Gastroesophageal sphincter (tissue), 3 donors: ENCODE measurements around the gene PPP6R3.

ENCODE experiments used
- CTCF ChIP-seq, 4 experiments: fragments of 200-600 bp in 2 of 4; fragments of 450-650 bp in 2 of 4; sonication (generic) in 1 of 4; IDR thresholded peaks; one replicate each; pipeline ENCODE4 v1.5.1; 2017 to 2019; ENCODE audit warnings: antibody characterized with exemption in 4 of 4, mild to moderate bottlenecking in 2 of 4, moderate library complexity in 2 of 4
- POLR2A ChIP-seq, 2 donors: fragments of 450-650 bp; IDR thresholded peaks; one replicate each; pipeline ENCODE4 v1.6.1; 2017; ENCODE audit warnings: antibody characterized with exemption in 2 of 2, mild to moderate bottlenecking in 2 of 2, moderate library complexity in 1 of 2
- POLR2AphosphoS5 ChIP-seq: sonication (generic); formaldehyde crosslinking; IDR thresholded peaks from one replicate; pipeline ENCODE4 v1.6.1; 2017; ENCODE audit warnings: antibody characterized with exemption

- TF ChIP-seq CTCF (IDR thresholded peaks at IDR 0.05) (no peak), POLR2AphosphoS5 (no peak), POLR2A (IDR thresholded peaks at IDR 0.05) (no peak)
Observed at GRCh38 chr11:68448604-68449011, 11.9 kb upstream of the PPP6R3 start.
